ENCODE results near the gene LCP1. TPM values are rescaled to one million over a fixed set of nuclear protein-coding genes. Genes with fewer than 3 reads are reported as not detected.

The LCP1 gene
- total and polyA plus RNA-seq, 8 donors: 13.5 to 401 (median 20.4) TPM

- H3K4me1 ChIP-seq: no peaks in the 10 kb centered on the region
- H3K27ac ChIP-seq: no peak overlapping the region
- H3K9me3 ChIP-seq: no peaks in the 10 kb centered on the region
- H3K27me3 ChIP-seq: no peaks in the 10 kb centered on the region
- TF ChIP-seq CTCF (IDR thresholded peaks at IDR 0.05): no peak
- no peaks in the 10 kb centered on the region for H3K36me3 ChIP-seq
- intact Hi-C loops (cut with DNase I): no loop called here
- H3K4me3 ChIP-seq: no peak overlapping the region
- ATAC-seq (no peak), DNase-seq (no peak)
Observed at GRCh38 chr13:46094478-46094877, 87.5 kb downstream of the LCP1 start.

DNA sequence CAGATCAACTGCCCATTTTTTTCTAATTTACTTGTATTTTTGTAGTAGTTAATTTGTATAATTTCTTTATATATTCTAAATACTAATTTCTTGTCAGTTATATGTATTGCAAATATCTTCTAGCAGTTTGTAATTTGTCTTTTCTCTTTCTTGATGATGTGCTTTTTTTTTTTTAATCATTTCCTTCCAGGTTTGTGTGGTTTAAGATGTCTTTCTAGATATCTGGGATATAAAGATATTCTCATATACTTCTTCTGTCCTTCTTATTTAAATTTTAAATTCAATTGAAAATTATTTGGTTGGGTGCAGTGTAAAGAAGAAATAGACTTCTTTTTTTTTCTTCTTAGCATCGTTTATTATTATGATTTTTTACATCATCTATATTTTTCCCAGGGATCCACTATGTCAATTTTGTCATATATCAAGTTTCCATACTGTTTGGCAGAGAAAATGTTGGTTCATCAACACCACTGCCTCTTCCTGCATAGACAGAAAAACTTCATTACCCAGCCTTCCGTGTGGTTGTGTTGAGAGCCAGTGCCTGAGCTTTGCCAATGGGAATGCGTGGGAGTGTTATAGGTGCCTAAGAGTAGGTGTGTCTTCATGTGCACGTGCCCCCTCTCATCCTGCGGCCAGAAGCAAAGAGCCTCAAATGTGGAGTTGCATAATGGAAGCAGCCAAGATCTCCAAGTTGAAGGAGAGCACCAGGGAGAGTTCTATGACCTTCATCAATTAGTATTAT lies 93.0 kb downstream of the LCP1 start:
- Histone ChIP-seq H3K27ac (no peak overlapping the region), H3K27me3 (no peaks in the 10 kb centered on the region), H3K9me3 (no peaks in the 10 kb centered on the region), H3K4me3 (no peak overlapping the region), H3K4me1 (no peaks in the 10 kb centered on the region), H3K36me3 (no peaks in the 10 kb centered on the region)
- no peak for TF ChIP-seq CTCF (IDR thresholded peaks at IDR 0.05)
- no peak for ATAC-seq
- no peak for DNase-seq
- intact Hi-C loops (cut with DNase I): no loop called here

- intact Hi-C loops (cut with DNase I): no loop called here
- Histone ChIP-seq H3K36me3 (no peaks in the 10 kb centered on the region), H3K27ac (no peak overlapping the region), H3K27me3 (no peaks in the 10 kb centered on the region), H3K9me3 (no peaks in the 10 kb centered on the region), H3K4me3 (no peak overlapping the region), H3K4me1 (no peaks in the 10 kb centered on the region)
- ATAC-seq: no peak
- DNase-seq: no peak
- TF ChIP-seq CTCF (IDR thresholded peaks at IDR 0.05): no peak
Observed at GRCh38 chr13:46087481-46087880, 94.5 kb downstream of the LCP1 start.

DNA sequence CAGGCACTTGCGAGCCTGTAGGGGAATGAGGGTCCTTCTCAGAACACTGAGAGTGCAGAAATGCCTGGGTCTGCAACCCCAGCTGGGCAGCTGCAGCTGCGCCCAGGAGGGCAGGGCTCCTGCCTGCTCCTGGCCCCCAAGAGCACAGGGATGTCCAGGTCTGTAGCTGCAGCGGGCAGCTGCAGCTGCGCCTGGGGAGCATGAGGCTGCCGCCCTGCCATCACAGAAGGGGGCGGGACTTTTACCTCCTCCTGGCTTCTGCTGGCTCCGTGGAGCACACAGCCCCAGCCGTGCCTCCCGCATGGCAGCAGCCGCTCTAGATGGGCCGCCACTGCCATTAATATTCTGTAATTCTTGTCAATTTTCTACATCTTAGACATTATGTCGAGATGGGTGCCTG lies 95.0 kb downstream of the LCP1 start:
- intact Hi-C loops (cut with DNase I): no loop called here
- no peak for TF ChIP-seq CTCF (IDR thresholded peaks at IDR 0.05)
- Histone ChIP-seq H3K4me1 (no peaks in the 10 kb centered on the region), H3K27me3 (no peaks in the 10 kb centered on the region), H3K4me3 (no peak overlapping the region), H3K36me3 (no peaks in the 10 kb centered on the region), H3K27ac (no peak overlapping the region), H3K9me3 (no peaks in the 10 kb centered on the region)
- no peak for DNase-seq
- no peak for ATAC-seq

DNA sequence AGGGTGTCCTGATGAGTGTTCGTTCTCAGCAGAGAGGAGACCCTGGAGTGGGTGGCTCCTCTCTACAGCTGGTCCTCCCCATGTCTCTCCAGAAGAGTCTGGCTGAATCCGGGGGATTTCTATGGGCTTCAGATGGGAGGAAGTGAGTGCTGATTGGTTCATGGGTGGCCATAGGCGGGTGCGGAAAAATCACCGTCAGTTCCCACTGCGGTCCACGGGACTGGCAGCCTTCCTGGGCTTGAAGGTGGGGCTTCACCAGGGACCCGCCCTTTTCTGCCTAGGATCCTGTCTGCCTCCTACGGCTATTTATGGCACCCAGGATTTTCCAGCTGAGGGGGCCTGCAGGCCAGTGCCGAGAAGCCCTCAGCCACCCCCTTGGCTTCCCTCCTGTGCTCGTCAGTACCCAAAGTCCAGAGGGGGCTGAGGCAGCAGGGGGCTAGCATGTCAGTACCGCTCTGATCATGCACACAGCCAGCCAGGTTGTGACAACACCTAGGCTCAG lies 95.5 kb downstream of the LCP1 start:
- H3K9me3 ChIP-seq: no peaks in the 10 kb centered on the region
- ATAC-seq: no peak

More for the DNA sequence above, 95.5 kb downstream of the LCP1 start:
- TF ChIP-seq CTCF (IDR thresholded peaks at IDR 0.05): no peak
- Histone ChIP-seq H3K27ac (no peak overlapping the region), H3K4me1 (no peaks in the 10 kb centered on the region), H3K27me3 (no peaks in the 10 kb centered on the region), H3K36me3 (no peaks in the 10 kb centered on the region), H3K4me3 (no peak overlapping the region)
- peak in 1 of 4 donors; percentile 51 for DNase-seq
- intact Hi-C loops (cut with DNase I): no loop called here

Measured in left lung (tissue), 10 donors.